Astrocyte (in vitro differentiated cells and primary cell): ENCODE data around the gene HLTF.

Source experiments
- CTCF ChIP-seq: IDR thresholded peaks from 2 replicates; pipeline ENCODE4 v1.5.1; 2011; ENCODE audit warnings: low read depth, mild to moderate bottlenecking, inconsistent platforms, low read length, moderate library complexity; ENCODE audit not compliant: insufficient read depth
- EZH2 ChIP-seq: IDR thresholded peaks from 2 replicates; pipeline ENCODE4 v1.6.1; 2012; ENCODE audit warnings: mild to moderate bottlenecking, low read length, inconsistent platforms; ENCODE audit not compliant: insufficient read depth

DNA sequence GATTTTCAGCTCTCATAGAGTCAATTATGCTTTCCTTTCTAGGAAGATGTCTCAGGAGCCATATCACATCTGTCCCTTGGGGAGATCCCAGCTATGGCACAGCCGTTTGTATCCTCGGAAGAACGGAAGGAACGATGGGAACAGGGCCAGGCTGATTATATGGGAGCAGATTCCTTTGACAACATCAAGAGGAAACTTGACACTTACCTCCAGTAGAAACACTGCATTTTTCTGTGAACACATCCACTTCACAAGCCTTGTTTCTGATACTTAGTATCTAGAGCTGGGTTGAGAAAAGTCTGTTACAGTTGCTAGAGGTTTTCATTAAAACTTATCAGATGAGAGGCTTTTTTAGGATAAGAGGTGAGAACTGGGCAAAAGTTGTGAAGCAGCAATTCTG is 59.6 kb downstream of the HLTF start:
- TF ChIP-seq CTCF, result no peak
- TF ChIP-seq EZH2, result no peak
